ENCODE data around the gene HSPB7.
"Not testable (repeated sequence)": the region's sequence is repeated elsewhere in the genome, so short reads cannot be mapped to it uniquely, and the experiment has no call there.

GRCh38 chr1:16033103-16033632, 15.3 kb upstream of the HSPB7 start:
- TF ChIP-seq CTCF (IDR thresholded peaks at IDR 0.05); POLR2AphosphoS5 (IDR thresholded peaks at IDR 0.05; ENCODE audit: insufficient read depth in 1 of 2, low read depth in 1 of 2); POLR2A (IDR thresholded peaks at IDR 0.05): not testable (repeated sequence)

All from vagina (tissue), 2 donors.